SK-N-SH (cell line): ENCODE results near the gene MEIS1. TPM values are rescaled to one million over a fixed set of nuclear protein-coding genes. Genes with fewer than 3 reads are reported as not detected.

Experiments used
- CTCF ChIA-PET: fragments of 300-600, 350-600 bp; formaldehyde crosslinking; extraction: SDS; loops from one replicate; lab custom pipeline; 2021; lab: Yijun Ruan, JAX
- POLR2A ChIA-PET: fragments of 350-600 bp; sonication (Branson Sonifier 250); formaldehyde crosslinking; extraction: SDS; loops from one replicate; lab custom pipeline; 2020; ENCODE audit warnings: antibody characterized with exemption, inconsistent platforms; lab: Yijun Ruan, JAX
- DNase-seq: peaks from one replicate; pipeline ENCODE4 v3.0.0; 2012
- H2AFZ ChIP-seq: fragments of 200-600 bp; sonication (generic); 2 replicates; pipeline ENCODE4 v1.8.1; 2016; ENCODE audit warnings: antibody characterized with exemption, mild to moderate bottlenecking, low read depth
- H3F3A ChIP-seq: fragments of 200-600 bp; sonication (generic); replicated peaks from 2 replicates; pipeline ENCODE3; 2016; ENCODE audit warnings: antibody characterized with exemption, mild to moderate bottlenecking; ENCODE audit not compliant: insufficient read depth
- H3K27ac ChIP-seq, 2 experiments: fragments of 200-500 bp in 1 of 2; fragments of 200-600 bp in 1 of 2; sonication (Bioruptor generic) in 1 of 2; sonication (generic), shearing (Covaris generic) in 1 of 2; 2 replicates each; pipeline versions ENCODE4 v1.5.1 to v1.6.1; 2014 to 2016; ENCODE audit warnings: low read depth in 2 of 2, inconsistent platforms in 1 of 2, low read length in 1 of 2, mild to moderate bottlenecking in 1 of 2, mixed read lengths in 1 of 2
- H3K27me3 ChIP-seq: fragments of 200-600 bp; sonication (generic), shearing (Covaris generic); 2 replicates; pipeline ENCODE4 v1.6.1; 2016; ENCODE audit warnings: mixed run types; ENCODE audit not compliant: insufficient read depth
- H3K36me3 ChIP-seq, 2 experiments: fragments of 200-500 bp in 1 of 2; fragments of 200-600 bp in 1 of 2; sonication (Bioruptor generic) in 1 of 2; sonication (generic) in 1 of 2; replicated peaks in 1 of 2; 2 replicates each; pipeline versions ENCODE3 to v1.5.1; 2014 to 2016; ENCODE audit warnings: low read length in 1 of 2, mild to moderate bottlenecking in 1 of 2; ENCODE audit not compliant: insufficient read depth in 2 of 2, control insufficient read depth in 1 of 2
- H3K4me1 ChIP-seq, 2 experiments: fragments of 200-500 bp in 1 of 2; fragments of 200-600 bp in 1 of 2; sonication (Bioruptor generic) in 1 of 2; sonication (generic), shearing (Covaris generic) in 1 of 2; 2 replicates each; pipeline versions ENCODE4 v1.5.1 to v1.6.1; 2014 to 2016; ENCODE audit warnings: low read depth in 1 of 2, low read length in 1 of 2, mixed run types in 1 of 2; ENCODE audit not compliant: insufficient read depth in 2 of 2, control insufficient read depth in 1 of 2
- H3K4me2 ChIP-seq: fragments of 200-600 bp; sonication (generic), shearing (Covaris generic); 2 replicates; pipeline ENCODE4 v1.6.1; 2017; ENCODE audit warnings: mixed run types
- H3K4me3 ChIP-seq, 2 experiments: fragments of 200-500 bp in 1 of 2; fragments of 200-600 bp in 1 of 2; sonication (Bioruptor generic) in 1 of 2; sonication (generic), shearing (Covaris generic) in 1 of 2; 2 replicates each; pipeline versions ENCODE4 v1.5.1 to v1.8.1; 2014 to 2016; ENCODE audit warnings: low read depth in 2 of 2, inconsistent platforms in 1 of 2, low read length in 1 of 2, mild to moderate bottlenecking in 1 of 2, mixed read lengths in 1 of 2, moderate library complexity in 1 of 2
- H3K79me2 ChIP-seq: fragments of 200-600 bp; sonication (generic); 2 replicates; pipeline ENCODE4 v1.8.1; 2017; ENCODE audit warnings: mild to moderate bottlenecking; ENCODE audit not compliant: insufficient read depth
- H3K9ac ChIP-seq: fragments of 200-600 bp; sonication (generic); 2 replicates; pipeline ENCODE4 v1.6.1; 2017; ENCODE audit warnings: mixed run types
- H3K9me2 ChIP-seq: fragments of 200-600 bp; sonication (generic); 2 replicates; pipeline ENCODE4 v1.6.1; 2017; ENCODE audit warnings: mixed run types
- H3K9me3 ChIP-seq: fragments of 200-600 bp; sonication (generic); 2 replicates; pipeline ENCODE4 v1.6.1; 2017; ENCODE audit warnings: mixed run types, mild to moderate bottlenecking, moderate library complexity
- H4K20me1 ChIP-seq: fragments of 200-600 bp; sonication (generic); 2 replicates; pipeline ENCODE4 v1.6.1; 2017; ENCODE audit warnings: mild to moderate bottlenecking, mixed run types; ENCODE audit not compliant: insufficient read depth
- CTCF ChIP-seq: fragments of 200-600 bp; sonication (generic); IDR thresholded peaks from 2 replicates; pipeline ENCODE4 v1.6.1; 2017; ENCODE audit warnings: antibody characterized with exemption, mild to moderate bottlenecking, moderate library complexity
- ELF1 ChIP-seq: IDR thresholded peaks from 2 replicates; pipeline ENCODE4 v1.4.0; 2012
- EP300 ChIP-seq, 2 experiments: IDR thresholded peaks; 2 replicates each; pipeline versions ENCODE4 v1.4.0 to v1.6.1; 2012; ENCODE audit warnings: borderline replicate concordance in 1 of 2, low read depth in 1 of 2, low read length in 1 of 2
- FOXM1 ChIP-seq: IDR thresholded peaks from 2 replicates; pipeline ENCODE4 v1.4.0; 2012; ENCODE audit warnings: low read depth, mild to moderate bottlenecking
- GABPA ChIP-seq: IDR thresholded peaks from 2 replicates; pipeline ENCODE4 v1.4.0; 2012; ENCODE audit warnings: low read depth, mild to moderate bottlenecking
- MEF2A ChIP-seq: IDR thresholded peaks from 2 replicates; pipeline ENCODE4 v1.4.0; 2012; ENCODE audit warnings: low read depth, borderline replicate concordance
- NFIC ChIP-seq: IDR thresholded peaks from 2 replicates; pipeline ENCODE4 v1.4.0; 2012; ENCODE audit warnings: borderline replicate concordance
- NRF1 ChIP-seq: IDR thresholded peaks from 2 replicates; pipeline ENCODE4 v1.6.1; 2012; ENCODE audit warnings: low read depth, mild to moderate bottlenecking, low read length
- RCOR1 ChIP-seq: fragments of 150-350 bp; IDR thresholded peaks from 2 replicates; pipeline ENCODE4 v1.6.1; 2017; ENCODE audit warnings: antibody characterized with exemption, low read length
- RXRA ChIP-seq: IDR thresholded peaks from 2 replicates; pipeline ENCODE4 v1.4.0; 2012; ENCODE audit warnings: low read depth, mild to moderate bottlenecking, borderline replicate concordance
- SIN3A ChIP-seq: IDR thresholded peaks from 2 replicates; pipeline ENCODE4 v1.6.1; 2012; ENCODE audit warnings: low read depth, mild to moderate bottlenecking, low read length, moderate library complexity, borderline replicate concordance
- SMC3 ChIP-seq: IDR thresholded peaks from 2 replicates; pipeline ENCODE4 v1.6.1; 2012; ENCODE audit warnings: low read depth, low read length, improper control_type of control experiment
- TCF12 ChIP-seq: IDR thresholded peaks from 2 replicates; pipeline ENCODE4 v1.4.0; 2012
- WGBS: methylation state at CpG from one replicate; pipeline ENCODE4 v1.1.6; 2017; ENCODE audit warnings: low lambda C conversion rate; 5-methylcytosine and 5-hydroxymethylcytosine counted together
- polyA plus RNA-seq, 3 experiments: library from polyadenylated mRNA; depleted of rRNA; stranded (reverse); fragments of >200 nt; gene quantifications; 2 replicates each; pipeline ENCODE4 v1.2.3, GENCODE V29; 2012
- TF ChIP-seq, protein P1 (sequence below): IDR thresholded peaks from 2 replicates; pipeline ENCODE4; 2012
- TF ChIP-seq, protein P2 (sequence below): fragments of 150-350 bp; IDR thresholded peaks from 2 replicates; pipeline ENCODE4 v1.6.1; 2017; ENCODE audit warnings: antibody characterized with exemption, low read length, low read depth, borderline replicate concordance

The MEIS1 gene
- polyA plus RNA-seq, 1 of the 3 experiments (the other 2 are of a cell fraction), result 16.9 TPM

- WGBS, result 87% methylated on average over 4 of the region's 4 CpGs
- peaks cover 66 to 94% of the 10 kb centered on the region in 2 experiments for H3K36me3 ChIP-seq
- peaks cover 5% of the 10 kb centered on the region; the same call in 1 of the 2 replicates for H3K79me2 ChIP-seq
- no peaks in the 10 kb centered on the region for H3F3A ChIP-seq
- no peak overlapping the region for H3K4me2 ChIP-seq
- no peak for TF ChIP-seq SIN3A
- TF ChIP-seq, protein P1, sequence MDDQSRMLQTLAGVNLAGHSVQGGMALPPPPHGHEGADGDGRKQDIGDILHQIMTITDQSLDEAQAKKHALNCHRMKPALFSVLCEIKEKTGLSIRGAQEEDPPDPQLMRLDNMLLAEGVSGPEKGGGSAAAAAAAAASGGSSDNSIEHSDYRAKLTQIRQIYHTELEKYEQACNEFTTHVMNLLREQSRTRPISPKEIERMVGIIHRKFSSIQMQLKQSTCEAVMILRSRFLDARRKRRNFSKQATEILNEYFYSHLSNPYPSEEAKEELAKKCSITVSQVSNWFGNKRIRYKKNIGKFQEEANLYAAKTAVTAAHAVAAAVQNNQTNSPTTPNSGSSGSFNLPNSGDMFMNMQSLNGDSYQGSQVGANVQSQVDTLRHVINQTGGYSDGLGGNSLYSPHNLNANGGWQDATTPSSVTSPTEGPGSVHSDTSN, result no peak
- TF ChIP-seq TCF12, result no peak
- TF ChIP-seq, all 33 proteins: peak for 0
- DNase-seq, result no peak
- Histone ChIP-seq H3K9me2 (no peaks in the 10 kb centered on the region), H3K27me3 (no peaks in the 10 kb centered on the region), H3K4me1 (peaks cover 21 to 24% of the 10 kb centered on the region in 2 experiments; a peak in 3 of 4 replicates), H3K9me3 (no peaks in the 10 kb centered on the region), H3K9ac (no peak overlapping the region), H3K27ac (no peak overlapping the region), H3K4me3 (no peak overlapping the region), H4K20me1 (peaks cover 12% of the 10 kb centered on the region; the same call in 1 of the 2 replicates), H2AFZ (no peak overlapping the region)
- CTCF ChIA-PET, result interaction anchor here (1.1 kb wide), 1 partner anchor 750 kb away, joined by 3 read pairs; no protein-coding TSS in a partner anchor
- POLR2A ChIA-PET, result no interaction called here
These were observed 30.2 kb downstream of the MEIS1 start for GRCh38 chr2:66464930-66465637.

- H3K4me2 ChIP-seq, result no peak overlapping the region
- ChIA-PET POLR2A (no interaction called here), CTCF (no interaction called here)
- peaks cover 21 to 25% of the 10 kb centered on the region in 2 experiments; a peak in 3 of 4 replicates for H3K4me1 ChIP-seq
- no peak overlapping the region for H3K4me3 ChIP-seq
- no peak overlapping the region for H2AFZ ChIP-seq
- DNase-seq, result no peak
- H4K20me1 ChIP-seq, result peaks cover 15% of the 10 kb centered on the region; the same call in 1 of the 2 replicates
- H3K9me3 ChIP-seq, result no peaks in the 10 kb centered on the region
- no peak for TF ChIP-seq RXRA
- TF ChIP-seq NRF1, result no peak
- TF ChIP-seq TCF12, result no peak
- TF ChIP-seq MEF2A, result no peak
- no peak for TF ChIP-seq CTCF
- TF ChIP-seq EP300 (IDR thresholded peaks at IDR 0.05; ENCODE audit: borderline replicate concordance in 1 of 2, low read depth in 1 of 2, low read length in 1 of 2), result no peak
- TF ChIP-seq SMC3, result no peak
- TF ChIP-seq ELF1, result no peak
- no peak for TF ChIP-seq NFIC
- TF ChIP-seq GABPA, result no peak
- TF ChIP-seq FOXM1, result no peak
- TF ChIP-seq, protein P2, sequence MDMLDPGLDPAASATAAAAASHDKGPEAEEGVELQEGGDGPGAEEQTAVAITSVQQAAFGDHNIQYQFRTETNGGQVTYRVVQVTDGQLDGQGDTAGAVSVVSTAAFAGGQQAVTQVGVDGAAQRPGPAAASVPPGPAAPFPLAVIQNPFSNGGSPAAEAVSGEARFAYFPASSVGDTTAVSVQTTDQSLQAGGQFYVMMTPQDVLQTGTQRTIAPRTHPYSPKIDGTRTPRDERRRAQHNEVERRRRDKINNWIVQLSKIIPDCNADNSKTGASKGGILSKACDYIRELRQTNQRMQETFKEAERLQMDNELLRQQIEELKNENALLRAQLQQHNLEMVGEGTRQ, result no peak
- no peak for TF ChIP-seq RCOR1
- H3K36me3 ChIP-seq, result peaks cover 68 to 93% of the 10 kb centered on the region in 2 experiments
- no peak overlapping the region for H3K27ac ChIP-seq
- H3K9ac ChIP-seq, result no peak overlapping the region
- H3K27me3 ChIP-seq, result no peaks in the 10 kb centered on the region
- H3K79me2 ChIP-seq, result peaks cover 15% of the 10 kb centered on the region; the same call in 1 of the 2 replicates
- H3F3A ChIP-seq, result no peaks in the 10 kb centered on the region
- WGBS, result 97% methylated on average over 2 of the region's 2 CpGs
- no peaks in the 10 kb centered on the region for H3K9me2 ChIP-seq
These were observed 31.5 kb downstream of the MEIS1 start for GRCh38 chr2:66466433-66466832.
